H1 (cell line): ENCODE data around the gene DSG2. TPM values are rescaled to one million over a fixed set of nuclear protein-coding genes. Genes with fewer than 3 reads are reported as not detected.

Experiments used
- CTCF ChIA-PET: fragments of 300-600 bp; sonication (Branson Sonifier 250); formaldehyde crosslinking; loops from one replicate; lab custom pipeline; 2021; ENCODE audit not compliant: partially characterized antibody; lab: Charles Lee
- POLR2A ChIA-PET: fragments of 300-600 bp; sonication (Branson Sonifier 250); formaldehyde crosslinking; loops from one replicate; lab custom pipeline; 2021; ENCODE audit warnings: inconsistent platforms; ENCODE audit not compliant: partially characterized antibody; lab: Charles Lee
- DNase-seq, 2 experiments: peaks; one replicate each; pipeline versions ENCODE4 v3.0.0 to v3.0.0-alpha.2; 2010 to 2022; ENCODE audit warnings: low spot score in 2 of 2, low read depth in 1 of 2, mixed read lengths in 1 of 2
- FAIRE-seq: peaks from 2 replicates; lab custom pipeline; 2011; peaks lifted over from hg19 to GRCh38; lab: Jason Lieb, UNC
- H2AFZ ChIP-seq: 2 replicates; pipeline ENCODE4 v1.8.1; 2012; ENCODE audit warnings: low read length, inconsistent platforms
- H2AK5ac ChIP-seq: 2 replicates; pipeline ENCODE4 v1.6.1; 2013; ENCODE audit warnings: low read depth, low read length
- H2BK120ac ChIP-seq: replicated peaks from 2 replicates; pipeline ENCODE3; 2013; ENCODE audit warnings: low read depth, low read length, inconsistent platforms
- H2BK12ac ChIP-seq: 2 replicates; pipeline ENCODE4 v1.6.1; 2013; ENCODE audit warnings: low read depth, low read length
- H2BK15ac ChIP-seq: 2 replicates; pipeline ENCODE4 v1.6.1; 2013; ENCODE audit warnings: low read length
- H2BK20ac ChIP-seq: 2 replicates; pipeline ENCODE4 v1.6.1; 2013; ENCODE audit warnings: low read length
- H2BK5ac ChIP-seq: 2 replicates; pipeline ENCODE4 v1.6.1; 2013; ENCODE audit warnings: low read depth, low read length
- H3K14ac ChIP-seq: 2 replicates; pipeline ENCODE4 v1.6.1; 2013; ENCODE audit warnings: inconsistent platforms; ENCODE audit not compliant: insufficient read length
- H3K18ac ChIP-seq: 2 replicates; pipeline ENCODE4 v1.6.1; 2013; ENCODE audit warnings: low read length; ENCODE audit errors: extremely low read depth
- H3K23ac ChIP-seq: 2 replicates; pipeline ENCODE4 v1.6.1; 2013; ENCODE audit warnings: inconsistent platforms; ENCODE audit not compliant: insufficient read length
- H3K23me2 ChIP-seq: 2 replicates; pipeline ENCODE4 v1.6.1; 2013; ENCODE audit warnings: low read depth, low read length
- H3K27ac ChIP-seq: 2 replicates; pipeline ENCODE4 v1.6.1; 2011; ENCODE audit warnings: low read depth, low read length, inconsistent platforms
- H3K27me3 ChIP-seq, 4 experiments: replicated peaks in 1 of 4; 1 replicate in 1 of 4; 2 replicates in 3 of 4; pipeline versions ENCODE4 v1.6.1 to v1.8.1; 2011 to 2013; ENCODE audit warnings: low read length in 3 of 4, mild to moderate bottlenecking in 3 of 4, inconsistent platforms in 2 of 4, mixed read lengths in 2 of 4, moderate library complexity in 1 of 4; ENCODE audit not compliant: control insufficient read depth in 3 of 4, insufficient read depth in 3 of 4; ENCODE audit errors: extremely low read depth in 1 of 4
- H3K36me3 ChIP-seq, 4 experiments: 2 replicates each; pipeline versions ENCODE4 v1.6.1 to v1.8.1; 2011 to 2013; ENCODE audit warnings: mild to moderate bottlenecking in 4 of 4, low read length in 3 of 4, moderate library complexity in 2 of 4, control low read depth in 1 of 4, inconsistent platforms in 1 of 4; ENCODE audit not compliant: insufficient read depth in 4 of 4, control insufficient read depth in 2 of 4
- H3K4ac ChIP-seq: replicated peaks from 2 replicates; pipeline ENCODE3; 2013; ENCODE audit warnings: low read length, low read depth, mixed read lengths, inconsistent platforms; ENCODE audit not compliant: insufficient read length
- H3K4me1 ChIP-seq, 4 experiments: replicated peaks in 1 of 4; 1 replicate in 1 of 4; 2 replicates in 3 of 4; pipeline versions ENCODE4 v1.6.1 to v1.8.1; 2011 to 2013; ENCODE audit warnings: low read length in 3 of 4, inconsistent platforms in 2 of 4, mixed read lengths in 1 of 4; ENCODE audit not compliant: insufficient read depth in 4 of 4, control insufficient read depth in 3 of 4
- H3K4me2 ChIP-seq, 2 experiments: 2 replicates each; pipeline versions ENCODE4 v1.6.1 to v1.8.1; 2011 to 2013; ENCODE audit warnings: low read depth in 2 of 2, low read length in 2 of 2, control low read depth in 1 of 2, inconsistent platforms in 1 of 2, mild to moderate bottlenecking in 1 of 2; ENCODE audit not compliant: insufficient read depth in 1 of 2
- H3K4me3 ChIP-seq, 4 experiments: fragments of 200-600, 300-600 bp in 1 of 4; sonication (generic), shearing (Covaris generic), sonication (Bioruptor Twin) in 1 of 4; 2 replicates each; pipeline versions ENCODE4 v1.5.1 to v1.8.1; 2011 to 2016; ENCODE audit warnings: low read length in 4 of 4, low read depth in 3 of 4, control low read depth in 2 of 4, inconsistent platforms in 2 of 4, mild to moderate bottlenecking in 2 of 4, mixed read lengths in 1 of 4, moderate library complexity in 1 of 4; ENCODE audit not compliant: insufficient read depth in 2 of 4; ENCODE audit errors: extremely low read depth in 1 of 4
- H3K56ac ChIP-seq: replicated peaks from 2 replicates; pipeline ENCODE3; 2013; ENCODE audit warnings: low read depth, mild to moderate bottlenecking, mixed read lengths, low read length, inconsistent platforms; ENCODE audit not compliant: insufficient read length
- H3K79me1 ChIP-seq: 2 replicates; pipeline ENCODE4 v1.6.1; 2013; ENCODE audit warnings: low read depth, low read length, control low read depth
- H3K79me2 ChIP-seq, 2 experiments: 2 replicates each; pipeline versions ENCODE4 v1.6.1 to v1.8.1; 2012 to 2013; ENCODE audit warnings: low read length in 2 of 2, mild to moderate bottlenecking in 2 of 2, inconsistent platforms in 1 of 2; ENCODE audit not compliant: insufficient read depth in 2 of 2, control insufficient read depth in 1 of 2
- H3K9ac ChIP-seq, 4 experiments: replicated peaks in 1 of 4; 1 replicate in 1 of 4; 2 replicates in 3 of 4; pipeline versions ENCODE4 v1.6.1 to v1.8.1; 2011 to 2013; ENCODE audit warnings: low read depth in 3 of 4, low read length in 3 of 4, control low read depth in 2 of 4, mild to moderate bottlenecking in 2 of 4, moderate library complexity in 2 of 4, inconsistent platforms in 1 of 4; ENCODE audit errors: extremely low read depth in 1 of 4
- H3K9me3 ChIP-seq, 2 experiments: 2 replicates each; pipeline versions ENCODE4 v1.6.1 to v1.8.1; 2012 to 2013; ENCODE audit warnings: mild to moderate bottlenecking in 2 of 2, moderate library complexity in 2 of 2, control low read depth in 1 of 2, inconsistent platforms in 1 of 2, low read depth in 1 of 2, low read length in 1 of 2, mixed read lengths in 1 of 2; ENCODE audit not compliant: insufficient read depth in 2 of 2
- H4K20me1 ChIP-seq, 2 experiments: replicated peaks in 1 of 2; 2 replicates each; pipeline versions ENCODE3 to v1.8.1; 2011 to 2013; ENCODE audit warnings: inconsistent platforms in 2 of 2, low read length in 2 of 2, mild to moderate bottlenecking in 1 of 2; ENCODE audit not compliant: insufficient read depth in 2 of 2, control insufficient read depth in 1 of 2
- H4K5ac ChIP-seq: 2 replicates; pipeline ENCODE4 v1.6.1; 2013; ENCODE audit warnings: low read length, low read depth, mixed read lengths, inconsistent platforms; ENCODE audit not compliant: insufficient read length
- H4K8ac ChIP-seq: 2 replicates; pipeline ENCODE4 v1.8.0; 2013; ENCODE audit warnings: mild to moderate bottlenecking, moderate library complexity, low read length, inconsistent platforms; ENCODE audit not compliant: insufficient read depth; ENCODE audit errors: extremely low read depth
- H4K91ac ChIP-seq: replicated peaks from 2 replicates; pipeline ENCODE3; 2013; ENCODE audit warnings: low read length, mixed read lengths, inconsistent platforms; ENCODE audit not compliant: insufficient read length
- GTF2F1 ChIP-seq: IDR thresholded peaks from 2 replicates; pipeline ENCODE4 v1.6.1; 2012; ENCODE audit warnings: low read depth, low read length, improper control_type of control experiment, borderline replicate concordance
- POLR2A ChIP-seq, 2 experiments: IDR thresholded peaks; 1 replicate in 1 of 2; 2 replicates in 1 of 2; pipeline ENCODE4 v1.6.1; 2011; ENCODE audit warnings: low read depth in 2 of 2, low read length in 2 of 2, mild to moderate bottlenecking in 2 of 2; ENCODE audit errors: control extremely low read depth in 1 of 2
- SAP30 ChIP-seq: fragments of 300-600 bp; sonication (generic); IDR thresholded peaks from 2 replicates; pipeline ENCODE4 v1.7.1; 2012; ENCODE audit warnings: low read length, moderate library complexity, mild to moderate bottlenecking, inconsistent platforms; ENCODE audit not compliant: insufficient read depth, insufficient replicate concordance
- WGBS, 2 experiments: shearing (Covaris generic) in 1 of 2; methylation state at CpG; one replicate each; pipeline versions ENCODE4 v1.1.6 to v1.1.7; 2013 to 2015; ENCODE audit warnings: low lambda C conversion rate in 2 of 2, mixed read lengths in 2 of 2, inconsistent platforms in 1 of 2, low coverage in 1 of 2, missing lambda C conversion rate in 1 of 2; ENCODE audit not compliant: insufficient replicate concordance in 2 of 2, insufficient coverage in 1 of 2, insufficient read length in 1 of 2; ENCODE audit errors: extremely low coverage in 1 of 2, missing lambda C conversion rate in 1 of 2; 5-methylcytosine and 5-hydroxymethylcytosine counted together
- polyA plus RNA-seq, 7 experiments: library from polyadenylated mRNA; depleted of rRNA in 3 of 7; stranded (reverse) in 5 of 7; unstranded in 2 of 7; fragments of >200 nt in 5 of 7; fragments of 200-250 nt in 2 of 7; gene quantifications; 1 replicate in 5 of 7; 2 replicates in 1 of 7; 4 replicates in 1 of 7; pipeline versions ENCODE4 v1.2.1 to v1.2.3, GENCODE V29; 2011 to 2013; ENCODE audit warnings: missing spikeins in 2 of 7, mixed read lengths in 2 of 7
- total RNA-seq: library from RNA; stranded (reverse); fragmentation: NEBNext Ultra II Directional; extraction: Animal tissue kit (Norgen Biotek cat#: 25700); gene quantifications from 2 replicates; pipeline ENCODE4 v1.2.1, GENCODE V29; 2021
- TF ChIP-seq, protein P1 (sequence below): IDR thresholded peaks from 2 replicates; pipeline ENCODE4 v1.6.1; 2011; ENCODE audit warnings: low read depth, mild to moderate bottlenecking, low read length; ENCODE audit not compliant: insufficient read depth
- TF ChIP-seq, protein P2 (sequence below): IDR thresholded peaks from 2 replicates; pipeline ENCODE4 v1.6.1; 2012; ENCODE audit warnings: inconsistent platforms

The DSG2 gene
- total and polyA plus RNA-seq, 2 of the 8 experiments (the other 6 are each of a cell fraction or from before 2014, with no cell fraction given), result 60.1 to 144 TPM

DNA sequence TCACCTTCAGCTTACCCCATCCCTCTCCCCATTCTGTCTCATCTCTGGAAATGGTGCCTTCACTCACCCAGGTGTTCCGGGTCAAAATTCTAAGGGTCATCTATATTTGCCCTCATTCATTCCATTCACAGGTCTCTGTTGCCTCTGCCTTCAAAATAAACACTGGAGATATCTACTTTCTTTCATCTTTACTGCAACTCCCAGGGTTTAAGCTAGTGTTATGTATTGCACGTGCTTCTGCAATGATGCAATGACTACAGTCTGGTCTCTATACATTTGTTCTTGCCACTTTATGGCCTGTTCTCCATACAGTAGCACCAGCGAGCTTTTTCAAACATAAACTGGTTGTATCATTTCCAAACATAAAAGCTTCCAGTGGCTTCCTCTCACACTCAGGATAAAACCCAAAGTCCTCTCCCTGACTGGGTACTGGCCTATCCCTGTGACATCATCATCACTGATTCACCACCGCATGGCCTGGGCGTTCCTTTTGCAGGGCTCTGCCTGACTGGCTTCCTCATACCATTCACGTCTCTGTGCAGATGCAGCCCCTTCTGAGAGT is 14.3 kb downstream of the DSG2 start:
- CTCF ChIA-PET, result interaction anchor here (0.5 to 2.9 kb wide), 6 partner anchors 11 to 520 kb away, joined by 3 to 12 read pairs (median 3); no protein-coding TSS in a partner anchor
- H3K27me3 ChIP-seq, result no peaks in the 10 kb centered on the region
- H2AK5ac ChIP-seq, result peak overlapping the region; percentile 3; the same call in 1 of the 2 replicates
- H3K9ac ChIP-seq, result no peak overlapping the region
- no peak overlapping the region for H3K4me3 ChIP-seq
- POLR2A ChIA-PET, result interaction anchor here (0.8 kb wide), 1 partner anchor 11 kb away, joined by 3 read pairs; no protein-coding TSS in a partner anchor
- H3K79me1 ChIP-seq, result peaks cover 18% of the 10 kb centered on the region
- no peak overlapping the region for H3K18ac ChIP-seq
- no peak overlapping the region for H2BK12ac ChIP-seq
- H4K8ac ChIP-seq, result no peak overlapping the region
- H3K56ac ChIP-seq, result no peak overlapping the region
- no peak overlapping the region for H3K27ac ChIP-seq
- 86% methylated on average over 6 of the region's 6 CpGs; no CpG with 5 or more reads in 1 of the 2 experiments for WGBS, 2 experiments
- H4K20me1 ChIP-seq, result peaks cover 3 to 6% of the 10 kb centered on the region in 2 experiments
- H3K23ac ChIP-seq, result no peak overlapping the region
- H3K4ac ChIP-seq, result no peak overlapping the region
- FAIRE-seq, result no peak
- H3K79me2 ChIP-seq, result peaks cover 2 to 92% of the 10 kb centered on the region in 2 experiments; a peak in 3 of 4 replicates
- H3K23me2 ChIP-seq, result no peaks in the 10 kb centered on the region; the same call in 1 of the 2 replicates
- H2BK120ac ChIP-seq, result no peak overlapping the region
- H2BK15ac ChIP-seq, result no peak overlapping the region
- H3K36me3 ChIP-seq, result peaks cover 0 to 3% (median 0%) of the 10 kb centered on the region in 4 experiments; a peak in 2 of 8 replicates
- no peak overlapping the region for H4K91ac ChIP-seq
- H2AFZ ChIP-seq, result no peak overlapping the region
- DNase-seq, result no peak
- no peak overlapping the region for H4K5ac ChIP-seq
- no peaks in the 10 kb centered on the region for H3K9me3 ChIP-seq
- no peak overlapping the region for H3K14ac ChIP-seq
- no peak overlapping the region for H3K4me2 ChIP-seq
- H2BK5ac ChIP-seq, result no peak overlapping the region
- H3K4me1 ChIP-seq, result peaks cover 0 to 14% (median 6%) of the 10 kb centered on the region in 4 experiments; a peak in 4 of 7 replicates
- TF ChIP-seq, protein P1, sequence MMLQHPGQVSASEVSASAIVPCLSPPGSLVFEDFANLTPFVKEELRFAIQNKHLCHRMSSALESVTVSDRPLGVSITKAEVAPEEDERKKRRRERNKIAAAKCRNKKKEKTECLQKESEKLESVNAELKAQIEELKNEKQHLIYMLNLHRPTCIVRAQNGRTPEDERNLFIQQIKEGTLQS, result no peak
- TF ChIP-seq POLR2A (IDR thresholded peaks at IDR 0.05; ENCODE audit: control extremely low read depth in 1 of 2, low read depth in 2 of 2, low read length in 2 of 2), result no peak
- TF ChIP-seq, protein P2, sequence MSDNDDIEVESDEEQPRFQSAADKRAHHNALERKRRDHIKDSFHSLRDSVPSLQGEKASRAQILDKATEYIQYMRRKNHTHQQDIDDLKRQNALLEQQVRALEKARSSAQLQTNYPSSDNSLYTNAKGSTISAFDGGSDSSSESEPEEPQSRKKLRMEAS, result 0 out of 2 replicates have a peak, but pooled peaks have one; percentile 21
- TF ChIP-seq SAP30, result no peak
- no peak for TF ChIP-seq GTF2F1
- H2BK20ac ChIP-seq, result no peak overlapping the region
